HS-27A (cell line): ENCODE measurements around the gene SYNCRIP.
A peak's percentile ranks its signal among the peaks of the same experiment; 100 is the strongest.
"Not testable (repeated sequence)": the region's sequence is repeated elsewhere in the genome, so short reads cannot be mapped to it uniquely, and the experiment has no call there.

ENCODE experiments used
- DNase-seq: peaks from one replicate; pipeline ENCODE4 v3.0.0-alpha.2; 2012; ENCODE audit warnings: low read depth, missing footprints

SYNCRIP gene

DNA sequence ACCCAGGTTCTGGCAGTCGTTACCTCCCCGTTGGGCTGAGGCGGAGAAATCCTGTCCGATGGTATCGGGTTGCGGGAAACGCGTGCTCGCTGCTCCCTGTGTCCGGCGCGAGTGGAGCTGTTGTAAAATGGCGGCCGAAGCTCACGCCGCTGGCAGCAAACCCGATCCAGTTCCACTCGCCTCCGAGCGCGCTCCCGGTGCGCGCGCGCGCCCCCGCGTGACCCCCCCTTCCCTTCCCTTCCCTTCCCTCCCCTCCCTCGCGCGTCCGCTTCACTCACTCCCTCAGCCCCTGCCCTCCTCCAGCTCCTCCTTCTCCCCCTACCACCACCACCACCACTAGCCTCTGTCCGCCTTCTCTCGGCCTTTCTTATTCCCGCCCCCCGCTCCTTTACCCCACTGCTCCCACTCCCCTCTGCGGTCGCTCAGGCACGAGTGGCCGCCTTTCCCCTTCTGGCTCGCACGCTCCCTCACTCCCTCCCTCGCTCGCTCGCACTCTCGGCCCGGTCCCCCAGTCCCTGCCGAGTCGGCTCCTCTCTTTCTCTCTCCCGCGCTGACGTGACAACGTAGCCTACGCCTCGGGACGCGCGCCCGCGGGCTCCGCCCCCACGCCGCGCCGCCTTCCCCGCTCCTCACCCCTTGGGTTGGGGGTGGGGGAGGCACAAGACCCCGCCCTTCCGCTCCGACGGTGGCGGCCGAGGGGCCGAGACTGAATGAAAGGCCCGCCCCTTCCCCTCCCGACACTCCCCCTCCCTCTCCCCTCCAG is at the start of gene SYNCRIP:
Gene SYNCRIP, minus strand, starts transcription at position 113 of the 763 bp plus-strand sequence. CDS start 1,447 bp downstream, outside the sequence.
- peak; percentile 73 for DNase-seq

DNA sequence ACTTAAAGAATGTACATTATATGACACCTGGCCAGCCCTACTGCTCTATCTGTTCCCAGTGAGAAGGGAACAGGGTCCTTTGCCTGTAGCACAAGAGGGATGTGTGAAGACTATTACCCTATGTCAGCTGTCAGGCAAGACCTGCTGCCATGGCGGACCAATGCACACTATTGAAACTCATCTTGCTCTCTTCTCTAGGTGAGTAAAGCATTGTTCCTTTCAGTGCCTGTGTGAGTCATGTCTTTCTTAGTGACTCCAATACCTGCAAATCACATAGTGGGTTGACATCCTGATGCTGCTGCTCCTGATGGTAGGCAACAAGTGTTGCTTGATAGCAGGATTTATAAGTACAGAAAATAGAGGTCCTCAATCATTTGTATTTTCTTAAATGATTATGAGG is 48.8 kb upstream of the SYNCRIP start:
- DNase-seq = no peak

DNA sequence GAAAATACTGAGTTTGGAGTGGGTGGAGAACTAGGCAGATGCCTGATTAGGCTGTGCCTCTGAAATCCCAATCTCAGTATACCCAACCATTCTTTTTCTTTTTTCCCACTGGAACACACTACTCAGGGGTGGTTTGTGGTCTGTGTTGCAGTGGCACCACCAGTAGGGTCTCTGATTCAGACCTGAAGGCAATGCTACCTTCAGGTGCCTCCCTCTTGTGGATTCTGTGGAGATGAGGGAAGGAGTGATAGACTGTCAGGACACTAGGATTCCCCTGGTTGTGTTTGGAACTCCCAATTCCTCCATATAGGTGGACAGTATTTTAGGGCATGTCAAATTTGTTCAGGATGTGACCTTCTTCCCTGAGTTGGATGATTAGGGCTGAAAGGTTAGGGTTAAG is 47.4 kb upstream of the SYNCRIP start:
- no peak for DNase-seq

DNA sequence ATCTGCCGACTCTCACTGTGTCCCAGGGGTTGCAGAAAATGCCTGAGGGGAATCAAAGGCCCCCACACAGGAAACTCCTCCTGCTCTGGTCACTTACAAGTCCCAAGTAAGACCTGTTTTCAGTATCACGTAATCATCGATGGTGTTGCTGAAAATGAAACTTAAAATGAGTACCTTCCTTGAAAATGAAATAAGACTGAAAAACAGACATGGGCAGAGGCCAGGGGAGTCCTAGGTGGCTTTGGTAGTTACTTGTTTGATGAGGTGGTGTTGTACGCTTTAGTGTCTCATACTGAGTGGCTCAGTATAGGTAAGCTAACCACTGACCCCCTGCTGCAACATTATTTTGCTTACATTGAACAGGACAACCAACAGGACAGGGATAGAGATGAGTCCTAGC is 43.0 kb upstream of the SYNCRIP start:
- DNase-seq = no peak

DNA sequence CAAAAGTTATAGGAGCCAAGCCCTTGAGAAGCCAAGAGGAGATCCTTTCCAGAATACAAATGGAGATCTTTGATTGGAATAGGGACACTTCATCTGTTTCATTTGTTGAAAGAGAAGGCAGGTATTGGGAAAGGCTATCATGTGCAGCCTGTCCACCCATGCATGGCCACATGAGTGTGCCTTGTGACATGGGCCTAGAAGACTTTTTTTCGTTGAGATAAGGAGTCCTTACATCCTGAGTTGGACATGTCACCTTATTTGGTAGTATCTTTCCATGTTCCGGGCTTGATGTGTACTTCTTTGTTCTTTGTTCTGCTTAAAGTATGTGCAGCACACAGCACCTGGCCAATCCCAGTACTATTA is 42.1 kb upstream of the SYNCRIP start:
- DNase-seq = no peak

DNA sequence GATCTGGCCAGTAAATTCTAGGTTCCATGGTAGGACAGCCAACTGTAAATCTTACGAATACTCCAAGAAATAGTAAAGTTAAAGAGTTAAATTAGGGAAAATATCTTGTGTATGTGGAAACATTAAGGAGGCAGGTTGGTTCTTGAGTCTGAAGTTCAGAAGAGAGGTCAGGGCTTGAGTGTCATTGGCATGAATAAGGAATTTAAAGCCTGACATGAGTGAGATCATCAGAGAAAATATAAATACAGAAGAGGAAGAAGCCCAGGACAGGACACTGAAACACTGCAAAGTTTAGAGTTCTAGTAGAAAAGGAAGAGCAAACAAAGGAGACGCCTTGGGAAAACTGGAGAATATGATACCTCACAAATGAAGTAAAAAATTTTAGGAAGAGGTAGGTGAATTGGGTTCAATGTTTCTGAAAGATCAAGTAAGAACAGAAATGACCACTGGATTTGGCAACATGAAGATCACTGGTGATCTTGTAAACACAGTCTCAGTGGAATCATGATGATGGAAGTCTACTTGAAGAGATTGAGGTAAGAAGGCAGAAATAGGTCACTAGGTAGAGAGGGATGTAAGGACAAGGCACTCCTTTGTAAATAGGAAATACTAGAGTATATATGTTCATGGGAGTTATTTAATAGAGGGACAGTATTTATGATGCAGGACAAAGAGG is 41.6 kb upstream of the SYNCRIP start:
- no peak for DNase-seq

DNA sequence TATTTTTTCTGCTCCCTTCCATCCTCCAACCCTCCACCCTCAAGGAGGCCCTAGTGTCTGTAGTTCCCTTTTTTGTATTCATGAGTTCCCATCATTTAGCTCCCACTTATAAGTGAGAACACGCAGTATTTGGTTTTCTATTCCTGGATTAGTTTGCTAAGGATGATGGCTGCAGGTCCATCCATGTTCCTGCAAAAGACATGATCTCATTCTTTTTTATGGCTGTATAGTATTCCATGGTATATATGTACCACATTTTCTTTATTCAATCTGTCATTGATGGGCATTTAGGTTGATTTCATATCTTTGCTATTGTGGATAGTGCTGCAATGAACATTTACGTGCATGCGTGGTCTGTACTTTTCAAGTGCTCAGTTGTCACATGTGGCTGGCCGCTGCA is 39.2 kb upstream of the SYNCRIP start:
- not testable (repeated sequence) for DNase-seq

DNA sequence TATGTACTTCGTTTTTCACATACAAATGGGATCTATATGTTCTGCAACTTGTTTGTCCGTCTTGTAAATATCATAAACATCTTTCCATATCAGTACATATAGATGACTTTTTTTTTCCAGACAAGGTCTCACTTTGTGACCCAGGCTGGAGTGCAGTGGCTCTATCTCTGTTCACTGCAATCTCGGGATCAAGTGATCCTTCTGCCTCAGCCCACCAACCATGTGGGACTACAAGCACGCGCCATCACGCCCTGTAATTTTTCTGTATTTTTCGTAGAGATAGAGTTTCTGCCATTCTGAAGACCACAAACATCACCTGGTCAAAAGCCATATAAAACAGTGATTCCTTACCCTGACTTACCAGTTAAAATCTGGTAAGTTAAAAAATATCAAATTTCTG is 37.7 kb upstream of the SYNCRIP start:
- no peak for DNase-seq

DNA sequence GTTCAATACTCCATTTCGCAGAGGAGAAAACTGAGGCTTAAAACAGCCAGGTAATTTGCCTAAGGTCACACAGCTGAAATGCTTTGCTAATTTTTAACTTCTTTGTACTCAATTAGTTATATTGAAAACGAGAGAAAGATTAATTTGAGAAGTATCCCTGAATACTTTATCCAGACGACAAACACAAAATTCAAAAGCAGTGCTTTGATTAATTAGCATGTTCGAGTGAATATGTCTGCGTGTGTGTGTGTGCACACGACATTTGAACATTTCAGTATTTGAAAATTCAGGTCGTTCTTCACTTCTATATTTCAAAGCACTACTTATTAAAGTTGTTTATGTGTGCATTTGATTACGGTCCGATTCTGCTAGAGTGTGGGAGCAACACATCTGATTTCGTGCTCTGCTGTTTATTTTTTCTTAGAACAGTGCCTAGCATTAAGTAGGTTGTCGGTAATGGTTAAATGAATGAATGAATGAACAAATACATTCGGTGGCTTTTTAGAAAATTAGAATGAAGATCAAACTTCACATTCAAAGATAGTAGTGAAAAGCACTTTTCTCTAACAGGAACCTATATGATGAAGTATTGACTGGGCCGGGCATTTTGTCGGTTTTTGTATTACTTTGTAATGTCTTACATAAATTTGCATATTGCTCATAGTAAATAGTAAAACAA is 36.9 kb upstream of the SYNCRIP start:
- DNase-seq = no peak

DNA sequence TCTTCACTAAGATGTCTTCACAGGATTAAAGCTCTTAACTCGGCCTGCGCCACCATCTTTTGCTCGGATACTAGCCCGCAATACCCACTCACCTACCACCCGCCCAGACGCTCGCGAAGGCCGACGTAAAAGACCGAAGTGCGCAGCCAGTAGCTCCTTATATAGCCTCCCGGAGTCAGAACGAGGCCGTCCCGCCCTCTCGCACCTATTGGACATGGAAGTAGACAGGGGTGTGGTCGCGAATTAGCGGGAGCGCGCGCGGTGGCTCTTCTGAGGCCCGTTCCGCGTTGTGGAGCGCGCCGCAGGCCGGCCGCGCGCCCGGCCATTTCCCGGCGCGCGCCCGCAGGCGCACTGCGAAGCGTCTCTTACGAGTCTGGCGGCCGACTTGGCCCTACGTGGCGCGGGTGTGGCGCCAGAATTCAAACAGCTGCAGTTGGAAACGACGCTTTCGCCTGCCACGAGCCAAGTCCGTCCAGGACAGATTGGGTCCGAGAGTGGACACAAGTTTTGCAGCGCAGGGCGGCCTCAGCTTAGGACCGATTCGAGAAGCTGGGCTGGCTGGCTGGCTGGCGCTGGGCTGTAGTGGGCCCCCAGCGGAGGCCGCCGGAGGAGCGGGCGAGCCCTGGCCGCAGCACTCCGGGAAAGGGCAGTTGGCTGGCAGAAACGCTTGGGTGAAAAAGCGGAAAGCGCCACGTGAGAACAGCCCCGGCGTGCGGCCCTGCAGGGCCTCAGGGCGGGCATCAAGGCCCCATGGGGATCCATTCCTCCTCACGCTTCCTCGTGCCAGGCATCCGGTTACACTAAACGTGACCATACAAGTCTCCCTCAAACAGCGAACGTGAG is 36.1 kb upstream of the SYNCRIP start:
- DNase-seq = peak; percentile 87

DNA sequence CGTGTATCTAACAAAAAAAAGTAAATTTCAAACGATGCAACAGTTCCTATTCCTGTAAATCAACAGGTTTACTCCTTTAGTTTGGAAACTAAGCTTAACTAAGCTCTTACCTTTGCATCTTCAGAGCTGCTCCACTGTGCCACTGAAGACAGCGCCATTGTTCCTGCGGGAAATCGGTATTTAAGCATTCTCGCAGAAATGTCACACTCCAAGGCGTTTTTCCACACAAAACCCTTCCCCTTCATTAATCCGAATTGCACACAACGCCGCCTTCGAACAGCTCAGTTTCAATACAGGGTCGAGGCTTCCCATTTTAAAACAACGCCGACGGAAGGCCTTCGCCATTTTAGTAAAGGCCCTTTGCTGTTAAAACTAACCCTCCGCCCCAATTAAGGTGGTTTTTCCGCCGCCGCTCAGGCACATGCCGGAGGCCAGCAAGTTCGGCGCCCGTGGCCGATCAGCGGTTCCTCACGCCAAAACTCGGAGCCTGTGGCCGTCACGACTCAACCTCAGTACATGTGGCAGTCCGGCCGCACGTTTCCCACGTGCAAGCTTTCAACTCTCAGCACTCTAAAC is 35.4 kb upstream of the SYNCRIP start:
- DNase-seq = no peak

DNA sequence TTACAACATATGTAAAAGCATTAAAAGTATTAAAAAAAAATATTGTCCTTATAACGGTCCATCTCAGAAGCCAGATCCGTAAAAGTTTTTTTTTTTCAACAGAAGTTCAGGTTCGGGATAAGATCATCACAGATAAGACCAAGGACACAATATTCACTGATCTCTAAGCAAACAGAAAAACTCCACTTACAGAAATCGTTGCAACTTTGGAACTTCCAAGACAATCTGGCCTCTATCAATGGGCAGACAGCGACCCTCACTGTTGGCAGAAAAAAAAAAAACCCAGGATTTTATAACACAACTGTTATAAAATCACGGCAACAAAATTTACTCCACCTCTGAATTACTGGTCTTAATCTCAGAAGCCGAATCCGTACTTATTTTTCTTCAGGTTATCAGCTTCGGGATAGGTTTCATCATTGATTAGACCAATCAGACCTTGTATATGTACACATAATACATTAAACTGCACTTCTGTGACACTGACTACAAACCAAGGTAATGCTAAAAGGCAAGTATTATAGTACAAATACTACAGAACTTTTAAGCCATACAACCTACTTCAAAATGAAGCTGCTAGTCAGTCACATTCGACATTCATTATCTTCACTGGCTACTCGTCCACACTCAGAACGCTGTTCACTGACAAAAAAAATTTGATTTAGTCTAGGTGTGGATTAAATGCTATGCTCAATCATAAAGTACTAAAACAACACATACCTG is 34.7 kb upstream of the SYNCRIP start:
- DNase-seq = no peak

DNA sequence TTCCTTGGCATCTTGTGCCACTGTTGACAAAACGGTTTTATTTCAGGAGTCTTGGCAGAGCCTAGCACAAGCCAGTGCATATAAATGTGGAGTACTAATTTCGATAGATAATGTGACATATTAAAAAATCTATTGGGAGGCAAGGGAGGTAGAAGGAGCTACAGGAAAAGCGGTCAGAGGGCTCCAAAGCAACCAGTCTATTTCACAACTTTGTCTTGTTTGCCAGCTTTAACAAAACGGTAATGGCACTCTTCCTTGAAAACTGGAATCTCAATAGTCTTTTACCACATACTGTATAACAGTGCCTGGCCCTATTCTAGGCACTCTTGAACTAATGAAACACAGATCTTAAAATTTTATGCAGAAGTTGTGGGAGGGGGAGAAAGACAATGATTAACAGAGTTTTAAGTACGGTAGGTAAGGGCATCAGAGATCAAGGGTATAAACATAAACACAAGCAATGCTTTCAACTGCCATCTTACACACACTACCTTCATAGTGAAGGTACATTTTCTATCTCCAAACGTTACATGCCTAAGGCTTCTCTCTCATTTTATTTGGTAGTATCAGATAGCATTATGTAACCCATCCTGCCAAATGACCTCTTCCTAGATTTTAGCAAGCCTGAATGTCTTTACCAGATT is 33.5 kb upstream of the SYNCRIP start:
- no peak for DNase-seq

DNA sequence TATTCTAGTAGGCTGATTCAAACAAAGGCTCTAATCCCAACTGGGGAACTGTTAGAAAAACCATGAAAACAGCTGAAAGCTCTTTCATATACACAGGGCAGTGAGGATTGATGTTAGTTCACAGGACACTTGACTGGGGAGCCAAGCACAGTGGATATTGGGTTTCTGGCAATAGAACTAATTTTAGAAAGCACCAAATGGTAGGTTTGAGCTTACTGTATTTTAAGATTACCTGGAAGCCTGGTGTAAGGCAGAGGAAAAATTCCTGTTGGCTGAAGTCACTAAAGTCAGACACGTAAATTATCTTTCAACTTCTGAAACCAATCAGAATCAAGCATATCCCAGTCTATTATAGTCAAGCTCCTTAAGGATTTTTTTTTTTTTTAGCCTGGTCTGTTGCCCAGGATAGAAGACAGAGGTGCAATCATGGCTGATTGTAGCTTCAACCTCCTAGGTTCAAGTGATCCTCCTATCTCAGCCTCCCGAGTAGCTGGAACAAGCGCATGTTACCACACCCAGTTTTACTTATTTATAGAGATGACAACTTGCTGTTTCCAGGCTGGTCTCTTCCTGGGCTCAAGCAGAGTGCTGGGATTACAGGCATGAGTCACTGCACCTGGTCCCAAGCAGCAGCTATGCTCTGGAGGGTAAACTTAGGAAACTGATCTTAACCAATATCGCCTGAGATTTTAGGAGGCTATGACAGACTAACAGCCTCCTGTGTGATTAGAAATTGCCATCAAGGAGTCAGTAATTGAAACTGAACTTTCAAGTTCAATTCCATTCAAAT is 32.5 kb upstream of the SYNCRIP start:
- no peak for DNase-seq

DNA sequence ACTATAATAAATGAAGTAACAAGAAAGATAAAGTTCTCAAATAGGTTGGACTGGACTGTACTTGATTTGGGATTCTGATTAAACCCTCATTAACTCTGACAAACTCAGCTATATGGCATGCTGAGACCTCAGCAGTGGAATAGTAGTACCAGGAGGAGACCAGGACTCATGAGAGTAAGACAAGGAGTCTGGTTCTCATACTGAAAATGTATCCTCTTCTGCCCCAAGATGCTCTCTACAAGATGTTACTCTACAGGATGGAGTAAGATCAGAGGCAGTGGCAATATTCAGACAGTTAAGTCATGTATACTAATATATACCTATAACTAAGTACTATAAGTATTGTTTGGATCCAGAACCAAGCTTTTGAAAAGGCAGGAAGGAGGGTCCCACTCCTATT is 31.9 kb upstream of the SYNCRIP start:
- no peak for DNase-seq

DNA sequence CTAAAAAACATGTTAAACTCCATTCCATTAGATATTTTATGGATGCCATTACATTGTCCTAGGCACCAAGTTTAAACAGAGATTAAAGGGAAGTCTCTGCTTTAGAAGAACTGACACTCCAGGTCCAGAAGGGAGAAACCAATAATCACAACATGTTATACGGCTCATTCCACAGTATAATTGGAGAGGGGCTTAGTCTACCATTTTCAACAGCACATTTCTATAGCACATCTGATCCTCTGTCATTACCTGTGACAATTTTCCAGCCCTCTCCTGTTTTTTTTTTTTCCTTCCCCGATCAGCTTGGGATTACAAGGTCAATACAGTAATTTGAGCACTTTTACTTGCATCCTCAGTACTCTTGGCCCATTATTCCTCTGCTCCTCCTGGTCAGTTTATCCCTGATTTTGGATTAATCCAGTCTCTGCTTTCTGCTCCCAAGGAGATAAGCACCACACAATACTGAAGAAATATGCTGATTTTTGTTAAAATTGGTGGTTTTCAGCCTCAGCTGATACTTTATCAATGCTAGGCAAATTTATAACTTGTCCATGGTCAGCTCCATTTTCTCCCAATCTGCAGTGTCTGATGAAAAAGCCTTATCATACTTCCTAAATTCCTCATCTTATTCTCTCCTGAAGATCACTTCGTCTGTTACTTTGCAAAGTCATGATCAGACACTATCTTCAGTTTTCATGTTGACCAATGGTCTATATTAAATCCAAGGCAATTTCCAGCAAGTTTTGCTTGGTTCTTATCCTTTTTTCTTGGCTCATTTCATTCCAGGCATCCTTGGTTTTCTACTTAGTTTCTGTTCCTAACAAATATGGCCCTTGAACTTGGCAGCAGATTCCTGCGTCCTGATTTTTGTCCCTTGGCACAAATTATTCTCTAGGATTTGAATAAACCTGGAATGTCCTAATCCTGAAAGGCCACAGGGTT is 30.8 kb upstream of the SYNCRIP start:
- DNase-seq = no peak

DNA sequence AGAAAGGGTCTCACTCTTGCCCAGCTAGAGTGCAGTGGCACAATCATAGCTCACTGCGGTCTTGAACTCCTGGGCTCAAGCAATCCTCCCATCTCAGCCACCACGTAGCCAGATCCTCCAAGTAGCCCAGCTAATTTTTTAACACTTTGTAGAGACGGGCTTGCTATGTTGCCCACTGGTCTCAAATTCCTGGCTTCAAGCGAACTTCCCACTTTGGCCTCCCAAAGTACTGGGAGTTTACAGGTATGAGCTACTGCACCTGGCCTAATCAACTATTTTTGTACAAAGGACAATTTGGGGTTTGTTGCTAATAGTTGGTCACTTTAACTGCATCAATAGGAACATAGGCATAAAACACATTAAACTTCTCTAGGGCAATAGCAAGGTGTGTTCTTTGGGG is 29.9 kb upstream of the SYNCRIP start:
- no peak for DNase-seq

DNA sequence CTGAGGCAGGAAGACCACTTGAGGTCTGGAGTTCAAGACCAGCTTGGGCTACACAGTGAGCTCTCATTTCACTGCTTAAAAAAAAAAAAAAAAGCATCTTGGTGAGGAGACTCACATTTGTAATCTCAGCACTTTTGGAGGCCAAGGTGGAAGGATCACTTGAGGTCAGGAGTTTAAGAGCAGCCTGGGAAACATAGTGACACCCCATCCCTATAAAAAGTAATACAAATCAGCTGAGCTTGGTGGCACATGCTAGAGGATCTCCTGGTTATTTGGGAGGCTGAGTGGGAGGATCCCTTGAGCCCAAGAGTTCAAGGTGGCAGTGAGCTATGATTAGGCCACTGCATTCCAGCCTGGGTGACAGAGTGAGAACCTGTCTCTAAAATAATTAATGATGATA is 29.4 kb upstream of the SYNCRIP start:
- no peak for DNase-seq

DNA sequence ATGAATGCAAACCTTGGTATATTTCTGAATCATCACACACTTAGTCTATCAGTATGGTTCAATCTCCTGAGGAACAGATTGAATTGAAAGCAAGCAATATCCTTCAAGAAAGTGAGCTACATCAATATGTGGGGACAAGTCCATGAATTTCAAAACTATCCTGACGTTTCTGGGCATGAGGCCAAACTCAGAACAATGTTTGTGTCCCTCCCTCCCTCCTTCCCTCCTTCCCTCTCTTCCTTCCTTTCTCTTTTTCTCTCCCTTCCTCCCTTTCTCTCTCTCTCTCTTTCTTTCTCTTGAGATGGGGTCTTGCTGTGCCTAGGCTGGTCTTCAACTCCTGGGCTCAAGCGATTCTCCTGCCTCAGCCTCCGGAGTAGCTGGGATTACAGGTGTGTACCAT is 27.9 kb upstream of the SYNCRIP start:
- no peak for DNase-seq
